Transverse colon (tissue), 4 donors: ENCODE results near the gene GOLM1. TPM values are rescaled to one million over a fixed set of nuclear protein-coding genes. Genes with fewer than 3 reads are reported as not detected.

Experiments
- DNase-seq: peaks from one replicate; pipeline ENCODE4 v3.0.0-alpha.2; 2019
- H3K27ac ChIP-seq, 4 donors: fragments of 200-600 bp; sonication (generic); 2 replicates each; pipeline ENCODE4 v1.5.1; 2016 to 2018; ENCODE audit warnings: inconsistent platforms in 4 of 4
- H3K27me3 ChIP-seq: fragments of 200-600 bp; sonication (generic); 2 replicates; pipeline ENCODE4 v1.5.1; 2017; ENCODE audit warnings: inconsistent platforms
- H3K36me3 ChIP-seq, 4 donors: fragments of 200-600 bp; sonication (generic); 2 replicates each; pipeline ENCODE4 v1.5.1; 2017 to 2019; ENCODE audit warnings: inconsistent platforms in 4 of 4
- H3K4me1 ChIP-seq, 4 donors: fragments of 200-600 bp; sonication (generic); 2 replicates each; pipeline ENCODE4 v1.5.1; 2017 to 2020; ENCODE audit warnings: inconsistent platforms in 4 of 4
- H3K4me3 ChIP-seq, 4 donors: fragments of 200-600 bp; sonication (generic); 1 replicate in 1 of 4; 2 replicates in 3 of 4; pipeline versions ENCODE4 v1.5.1 to v1.6.1; 2017 to 2019; ENCODE audit warnings: inconsistent platforms in 4 of 4
- H3K9me3 ChIP-seq, 2 donors: fragments of 200-600 bp; sonication (generic); 2 replicates each; pipeline ENCODE4 v1.5.1; 2017 to 2019; ENCODE audit warnings: inconsistent platforms in 2 of 2
- CTCF ChIP-seq, 5 experiments: fragments of 200-600 bp in 3 of 5; fragments of 450-650 bp in 2 of 5; sonication (generic) in 3 of 5; IDR thresholded peaks; 1 replicate in 2 of 5; 2 replicates in 3 of 5; pipeline ENCODE4 v1.5.1; 2016 to 2017; ENCODE audit warnings: antibody characterized with exemption in 5 of 5, inconsistent platforms in 3 of 5, mild to moderate bottlenecking in 2 of 5, moderate library complexity in 1 of 5
- EP300 ChIP-seq: sonication (generic); formaldehyde crosslinking; IDR thresholded peaks from one replicate; pipeline ENCODE4 v1.6.1; 2017; ENCODE audit warnings: antibody characterized with exemption, low read depth
- POLR2A ChIP-seq: fragments of 450-650 bp; IDR thresholded peaks from one replicate; pipeline ENCODE4 v1.6.1; 2016; ENCODE audit warnings: antibody characterized with exemption, mild to moderate bottlenecking, moderate library complexity
- POLR2AphosphoS5 ChIP-seq, 3 donors: sonication (generic); formaldehyde crosslinking; IDR thresholded peaks; one replicate each; pipeline ENCODE4 v1.6.1; 2016; ENCODE audit warnings: antibody characterized with exemption in 3 of 3
- WGBS, 2 donors: methylation state at CpG; one replicate each; pipeline ENCODE4 v1.1.5; 2018; ENCODE audit warnings: low coverage in 1 of 2; 5-methylcytosine and 5-hydroxymethylcytosine counted together
- in situ Hi-C, 4 donors: fragments of 200-750 bp; cut with MboI; loops; one replicate each; pipeline versions ENCODE4 v1.15.0 to v1.15.1; 2017; ENCODE audit warnings: low sequenced_read_pairs in 3 of 4, low pct_ligation_motif_present in 1 of 4, low pct_unique_long_range_greater_than_20kb in 1 of 4
- intact Hi-C: fragments of 100-400 bp; cut with DNase I; formaldehyde crosslinking; loops from one replicate; pipeline ENCODE4 v1.15.1; 2023; ENCODE audit warnings: low total_unique reads
- total RNA-seq, 4 donors: library from RNA; depleted of rRNA; stranded (reverse); fragments of >200 nt; gene quantifications; one replicate each; pipeline ENCODE4 v1.1.0, GENCODE V29; 2016

GOLM1 gene
- total RNA-seq, 4 donors from 2014 or later = 96.1 to 295 (median 177) TPM

DNA sequence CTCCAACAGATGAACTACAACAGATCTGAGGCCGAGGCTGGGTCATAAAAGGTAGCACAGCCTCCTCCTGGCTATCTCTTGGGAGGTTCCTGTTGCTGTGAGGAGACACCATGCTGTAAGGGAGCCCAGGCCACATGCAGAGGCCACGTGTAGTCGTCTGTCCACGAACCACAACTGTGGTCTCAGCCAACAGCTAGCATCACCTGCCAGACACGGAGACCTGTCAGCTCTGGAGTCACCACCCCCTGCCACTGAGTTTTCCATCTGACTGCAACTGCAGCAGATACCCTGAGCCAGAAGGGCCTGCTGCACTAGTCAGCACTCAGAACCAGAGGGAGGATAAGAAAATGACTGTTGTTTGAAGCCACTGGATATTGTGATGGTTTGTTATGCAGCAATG, 12.7 kb upstream of the GOLM1 start:
- TF ChIP-seq POLR2AphosphoS5 (IDR thresholded peaks at IDR 0.05) (no peak), CTCF (IDR thresholded peaks at IDR 0.05) (no peak), EP300 (no peak), POLR2A (no peak)
- H3K27me3 ChIP-seq = no peaks in the 10 kb centered on the region
- H3K9me3 ChIP-seq = no peaks in the 10 kb centered on the region
- intact Hi-C loops (no loop called here), in situ Hi-C loops (no loop called here)
- H3K4me3 ChIP-seq = no peak overlapping the region
- no peaks in the 10 kb centered on the region for H3K4me1 ChIP-seq
- H3K27ac ChIP-seq = no peak overlapping the region
- no peak for DNase-seq
- no peaks in the 10 kb centered on the region for H3K36me3 ChIP-seq
- 67% methylated on average over 4 of the region's 5 CpGs; no CpG with 5 or more reads in 1 of the 2 donors for WGBS, 2 donors

DNA sequence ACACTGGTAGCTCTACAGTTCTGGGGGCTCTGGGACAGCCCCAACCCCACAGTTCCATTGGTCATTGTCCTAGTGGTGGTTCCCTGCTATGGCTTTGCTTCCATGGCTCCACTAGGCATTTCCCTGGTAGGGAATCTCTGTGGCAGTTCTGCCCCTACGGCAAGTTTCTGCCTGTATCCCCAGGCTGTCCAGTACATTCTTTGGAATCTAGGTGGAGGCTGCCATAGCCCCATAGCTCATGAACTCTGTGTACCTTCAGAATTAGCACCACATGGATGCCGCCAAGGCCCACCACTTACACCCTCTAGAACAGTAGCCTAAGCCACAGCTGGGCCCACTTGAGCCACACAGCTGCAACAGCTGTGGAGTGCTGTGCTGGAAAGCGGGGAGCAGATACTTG, 3.3 kb upstream of the GOLM1 start:
- peaks cover 0 to 18% (median 11%) of the 10 kb centered on the region in 4 donors for H3K4me1 ChIP-seq
- H3K27me3 ChIP-seq = no peaks in the 10 kb centered on the region
- TF ChIP-seq POLR2A (no peak), POLR2AphosphoS5 (IDR thresholded peaks at IDR 0.05) (no peak), CTCF (IDR thresholded peaks at IDR 0.05) (no peak), EP300 (no peak)
- no peak overlapping the region for H3K4me3 ChIP-seq
- peak; percentile 4 for DNase-seq
- H3K27ac ChIP-seq = no peak overlapping the region
- WGBS, 2 donors = 91 to 100% methylated on average over 1 to 3 of the region's 3 CpGs
- H3K9me3 ChIP-seq = no peaks in the 10 kb centered on the region
- H3K36me3 ChIP-seq = no peaks in the 10 kb centered on the region
- intact Hi-C loops (no loop called here), in situ Hi-C loops (no loop called here)

DNA sequence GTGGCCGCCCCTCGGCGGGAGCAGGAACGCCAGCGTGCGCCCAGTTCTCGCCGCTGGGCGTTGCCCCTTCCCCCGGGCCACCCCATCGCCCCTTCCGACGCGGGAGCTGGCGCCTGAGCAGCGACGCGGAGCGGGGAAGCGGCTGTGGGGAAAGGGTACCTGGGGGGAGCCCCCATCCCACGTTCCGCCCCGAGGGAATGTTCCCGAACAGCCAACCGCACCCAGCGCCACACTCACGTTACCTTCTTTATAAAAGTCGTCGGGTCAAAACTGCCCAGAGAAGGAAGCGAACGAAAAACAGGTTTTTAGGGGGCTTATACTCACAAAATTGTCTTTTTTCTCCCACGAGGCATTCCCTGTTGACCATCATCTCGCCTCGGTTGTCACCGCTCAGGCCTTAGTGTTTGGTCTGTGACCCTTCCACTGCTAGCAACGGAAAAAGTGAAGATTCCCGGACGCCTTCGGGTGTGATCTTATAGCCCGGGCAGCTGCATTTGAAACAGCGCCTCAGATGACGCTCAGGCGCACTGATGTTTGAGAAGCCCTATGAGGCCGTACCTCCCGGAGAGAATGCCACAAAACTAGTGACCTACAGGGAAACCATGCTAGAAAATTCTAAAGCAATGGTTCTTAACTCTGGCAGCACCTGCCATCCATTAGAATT, 475 bp upstream of the GOLM1 start:
- TF ChIP-seq POLR2A = peak; percentile 54
- peak; percentile 33 to 60 (median 52) for TF ChIP-seq POLR2AphosphoS5 (IDR thresholded peaks at IDR 0.05)
- TF ChIP-seq CTCF (IDR thresholded peaks at IDR 0.05) = peak in 1 of 5 experiments; percentile 15
- TF ChIP-seq EP300 = no peak
- no peaks in the 10 kb centered on the region for H3K9me3 ChIP-seq
- H3K27ac ChIP-seq = peak overlapping the region; percentile 91 to 94 (median 92)
- peak overlapping the region; percentile 69 to 97 (median 84) for H3K4me3 ChIP-seq
- in situ Hi-C loops (no loop called here), intact Hi-C loops (no loop called here)
- H3K36me3 ChIP-seq = no peaks in the 10 kb centered on the region
- peaks cover 3 to 43% (median 27%) of the 10 kb centered on the region in 4 donors for H3K4me1 ChIP-seq
- peak; percentile 75 for DNase-seq
- WGBS, 2 donors = 1 to 2% methylated on average over 19 to 28 of the region's 45 CpGs
- H3K27me3 ChIP-seq = no peaks in the 10 kb centered on the region

DNA sequence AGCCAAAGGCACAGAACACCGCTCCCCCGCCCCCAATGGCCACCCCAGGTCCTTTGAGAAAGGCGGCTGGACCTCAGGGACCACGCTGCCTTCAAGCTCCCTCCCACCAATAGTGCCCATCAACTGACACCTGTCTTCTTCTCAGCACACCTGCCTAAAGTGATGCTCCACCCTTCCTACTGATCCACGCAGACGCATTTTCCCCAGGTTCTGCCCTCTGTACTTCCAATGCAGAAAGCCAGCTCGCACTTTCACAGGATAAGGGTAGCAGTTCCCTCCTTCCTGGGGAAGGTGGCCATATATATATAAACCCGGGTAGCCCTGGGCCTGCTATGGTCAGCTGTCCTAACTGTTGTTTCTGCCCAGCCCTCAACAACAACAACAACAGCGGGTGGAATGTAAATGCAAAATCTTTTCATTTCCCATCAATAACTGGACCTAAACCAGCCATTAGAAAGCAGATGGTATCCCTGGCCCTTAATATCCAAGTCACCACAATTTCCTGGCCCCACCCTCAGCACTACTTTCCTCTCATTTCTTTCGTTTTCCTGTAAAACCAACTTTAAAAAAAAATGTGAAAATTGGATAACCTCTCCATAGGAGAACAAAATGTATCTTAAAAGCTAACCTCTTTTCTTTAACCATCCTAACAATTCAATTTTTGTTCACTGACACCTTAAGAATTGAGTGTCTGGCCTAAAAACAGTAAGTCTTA, 1.7 kb downstream of the GOLM1 start:
- 61 to 71% methylated on average over 7 to 10 of the region's 10 CpGs for WGBS, 2 donors
- H3K4me3 ChIP-seq = peak overlapping the region in 3 of 4 donors; percentile 69 to 97 (median 95)
- TF ChIP-seq POLR2A (no peak), POLR2AphosphoS5 (IDR thresholded peaks at IDR 0.05) (peak in 1 of 3 donors; percentile 15), CTCF (IDR thresholded peaks at IDR 0.05) (no peak), EP300 (no peak)
- H3K27me3 ChIP-seq = no peaks in the 10 kb centered on the region
- peaks cover 7 to 59% (median 36%) of the 10 kb centered on the region in 4 donors for H3K4me1 ChIP-seq
- peak overlapping the region; percentile 58 to 94 (median 92) for H3K27ac ChIP-seq
- in situ Hi-C loops = no loop called here
- peak; percentile 33 for DNase-seq
- intact Hi-C loops = no loop called here
- H3K36me3 ChIP-seq = no peaks in the 10 kb centered on the region
- no peaks in the 10 kb centered on the region for H3K9me3 ChIP-seq
